Fibroblast of skin of left quadriceps (primary cell): ENCODE data around the gene PRPF6.

ENCODE experiments used
- DNase-seq, 2 experiments: peaks; one replicate each; pipeline ENCODE4 v3.0.0-alpha.2; 2013; ENCODE audit warnings: low read depth in 2 of 2

PRPF6 gene

GRCh38 chr20:64064145-64064698 lies 83.3 kb downstream of the PRPF6 start:
- DNase-seq, result no peak

GRCh38 chr20:64065062-64065973 lies 84.4 kb downstream of the PRPF6 start:
- no peak for DNase-seq

DNA sequence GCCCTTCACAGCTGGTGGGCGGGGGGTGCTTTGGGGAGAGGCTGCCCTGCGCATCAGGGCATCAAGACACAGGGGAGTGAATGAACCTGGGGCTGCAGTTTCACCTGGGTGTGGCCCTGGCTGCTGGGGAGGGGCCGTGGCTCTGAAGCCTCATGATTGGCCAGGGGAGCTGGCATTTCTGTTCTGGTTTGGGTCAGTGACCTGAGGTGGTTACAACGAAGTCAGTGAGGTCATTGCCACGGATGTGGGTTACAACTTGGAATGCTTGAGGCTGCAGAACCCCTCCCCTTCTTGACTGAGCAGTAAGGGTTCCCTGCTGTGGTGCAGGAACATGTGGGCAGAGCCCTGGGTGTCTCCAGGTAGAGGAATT lies 85.0 kb downstream of the PRPF6 start:
- DNase-seq, result no peak

DNA sequence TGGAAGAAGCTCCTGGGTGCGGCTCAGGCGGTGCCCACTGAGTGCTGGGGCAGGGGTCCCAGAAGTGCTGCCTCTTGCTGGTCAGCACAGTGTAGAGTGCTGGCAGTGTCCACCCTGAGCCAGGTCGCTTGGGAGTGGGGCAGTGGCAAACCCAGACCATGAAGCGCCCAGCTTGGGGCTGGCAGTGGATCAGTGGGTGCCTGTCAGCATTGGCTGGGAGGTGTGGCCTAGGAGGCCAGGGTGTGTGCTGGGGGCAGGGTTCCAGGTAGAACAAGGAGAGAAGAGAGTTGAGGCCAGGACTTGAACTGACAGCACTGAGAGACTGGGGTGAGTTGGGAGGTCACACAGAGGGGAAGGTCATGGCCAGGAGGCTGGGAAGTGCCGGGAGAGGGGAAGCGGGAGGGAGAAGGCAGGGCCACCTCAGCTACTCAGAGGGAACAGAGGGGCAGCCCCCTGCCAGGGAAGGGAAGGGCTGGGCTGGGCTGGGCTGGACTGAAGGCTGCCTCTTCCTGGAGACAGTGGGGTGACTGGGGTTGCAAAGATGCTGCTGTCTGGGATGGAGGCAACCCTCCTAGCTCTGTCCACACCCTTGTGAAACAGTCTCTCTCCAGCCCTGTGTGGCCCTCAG lies 86.2 kb downstream of the PRPF6 start:
- DNase-seq, result no peak

DNA sequence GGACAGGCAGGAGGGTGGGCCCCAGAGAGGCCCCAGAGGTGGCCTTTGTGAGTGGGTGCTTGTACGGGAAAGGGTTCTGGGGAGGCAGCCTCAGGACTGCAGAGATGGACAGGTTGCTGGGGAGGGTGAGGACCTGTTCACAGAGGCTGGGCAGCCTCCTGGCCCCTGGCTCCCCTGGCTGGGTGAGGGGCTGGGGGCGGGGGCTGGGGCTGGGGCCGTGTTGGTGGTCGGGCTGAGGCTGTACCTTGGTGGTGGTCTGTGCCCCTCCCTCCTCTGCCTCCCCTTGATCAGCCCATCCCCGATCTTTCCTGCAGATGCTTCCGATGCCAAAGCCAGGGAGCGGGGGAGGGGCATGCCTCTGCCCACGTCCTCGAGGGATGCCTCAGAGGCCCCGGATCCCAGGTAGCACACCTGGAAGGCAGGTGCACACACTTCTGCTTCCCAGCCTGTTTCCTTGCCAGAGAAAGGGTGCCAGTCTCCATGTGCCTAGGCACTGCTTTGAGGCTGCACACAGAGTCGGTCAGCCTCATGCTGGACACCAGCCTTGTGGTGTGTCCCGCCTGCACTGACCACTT lies 86.9 kb downstream of the PRPF6 start:
- no peak for DNase-seq

- DNase-seq, result no peak
Measured at GRCh38 chr20:64068386-64069208, 87.7 kb downstream of the PRPF6 start.

- DNase-seq, result no peak
Measured at GRCh38 chr20:64069209-64069613, 88.3 kb downstream of the PRPF6 start.

GRCh38 chr20:64069614-64070243 lies 88.8 kb downstream of the PRPF6 start:
- no peak for DNase-seq

DNA sequence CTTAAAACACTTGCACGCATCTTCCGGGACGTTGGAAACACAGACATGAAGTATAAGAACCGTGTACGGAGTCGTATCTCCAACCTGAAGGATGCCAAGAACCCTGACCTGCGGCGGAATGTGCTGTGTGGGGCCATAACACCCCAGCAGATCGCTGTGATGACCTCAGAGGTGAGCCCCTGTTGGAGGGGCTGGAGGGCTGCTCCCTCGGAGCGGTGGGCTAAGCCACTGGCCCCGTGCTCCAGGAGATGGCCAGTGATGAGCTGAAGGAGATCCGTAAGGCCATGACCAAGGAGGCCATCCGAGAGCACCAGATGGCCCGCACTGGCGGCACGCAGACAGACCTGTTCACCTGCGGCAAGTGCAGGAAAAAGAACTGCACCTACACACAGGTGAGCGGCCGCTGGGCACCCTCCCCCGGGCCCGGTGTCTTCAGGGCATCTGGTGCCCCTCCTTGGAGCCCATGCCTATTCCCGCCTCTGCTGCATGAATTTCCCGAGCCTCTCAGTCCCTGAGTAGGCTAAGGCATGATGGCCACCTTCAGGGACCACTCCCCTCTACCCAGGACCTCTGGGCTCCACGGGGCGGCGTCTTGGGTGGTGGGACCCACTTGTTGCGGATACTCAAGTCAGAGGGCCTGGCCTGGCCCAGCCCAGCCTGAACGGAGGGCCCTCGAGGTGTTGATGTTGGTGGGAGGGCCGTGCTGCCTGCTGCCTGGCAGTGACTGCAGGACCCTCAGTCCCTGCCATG lies 89.5 kb downstream of the PRPF6 start:
- DNase-seq, result no peak

- DNase-seq, result no peak
Measured at GRCh38 chr20:64071341-64072332, 90.7 kb downstream of the PRPF6 start.

- DNase-seq, result no peak
Measured at GRCh38 chr20:64072498-64073063, 91.6 kb downstream of the PRPF6 start.

DNA sequence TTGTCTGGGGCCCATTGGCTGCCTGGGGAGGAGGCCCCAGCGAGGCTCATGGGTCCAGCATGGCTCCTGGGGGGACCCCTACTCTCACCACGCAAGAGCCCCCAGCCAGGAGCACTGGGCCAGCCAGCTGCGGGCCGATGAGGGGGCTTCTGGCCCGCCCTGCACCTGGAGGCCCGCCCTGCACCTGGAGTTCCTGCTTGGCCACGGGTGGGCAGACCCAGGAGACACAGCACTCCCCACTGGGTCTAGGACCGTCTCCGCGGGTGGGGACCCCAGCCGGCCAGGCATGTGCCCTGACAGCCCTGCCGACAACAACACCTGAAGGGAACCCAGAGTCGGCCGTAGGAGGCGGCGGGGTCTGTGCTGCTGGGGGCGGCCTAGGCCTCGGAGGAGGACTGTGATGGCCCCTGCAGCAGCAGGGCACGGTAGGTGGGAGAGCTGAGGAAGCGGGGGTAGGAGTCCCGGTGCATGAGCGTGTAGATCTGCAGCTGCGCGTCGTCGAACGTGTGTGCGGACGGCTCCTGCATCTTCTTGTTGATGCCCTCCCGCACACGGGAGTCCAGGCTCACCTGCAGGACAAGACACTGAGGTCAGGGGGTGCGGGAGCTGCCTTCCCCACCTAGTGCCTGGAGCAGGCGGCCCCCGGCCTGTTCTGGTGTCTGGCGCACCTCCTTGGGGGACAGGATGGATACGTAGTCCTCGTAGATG lies 92.7 kb downstream of the PRPF6 start:
- no peak for DNase-seq

- DNase-seq, result no peak
Measured at GRCh38 chr20:64074184-64074789, 93.4 kb downstream of the PRPF6 start.

- no peak for DNase-seq
Measured at GRCh38 chr20:64074963-64075362, 94.0 kb downstream of the PRPF6 start.

DNA sequence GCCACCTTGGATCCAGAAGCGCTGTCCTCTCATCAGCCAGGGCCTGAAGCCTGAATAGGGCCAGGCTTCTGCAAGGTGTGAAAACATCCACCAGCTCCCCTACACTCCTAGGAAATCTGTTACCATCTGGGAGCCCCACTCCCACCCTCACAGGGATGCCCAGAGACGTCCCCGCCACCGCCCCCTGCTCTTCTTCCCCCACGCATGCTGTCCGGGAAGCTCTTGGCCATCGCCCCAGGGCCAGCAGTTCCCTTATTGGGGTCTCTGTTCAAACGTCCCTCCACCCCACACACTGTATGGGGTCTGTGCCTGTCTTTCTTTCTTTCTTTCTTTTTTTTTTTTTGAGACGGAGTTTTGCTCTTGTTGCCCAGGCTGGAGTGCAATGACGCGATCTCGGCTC lies 94.6 kb downstream of the PRPF6 start:
- DNase-seq, result no peak

- DNase-seq, result no peak
Measured at GRCh38 chr20:64076061-64076997, 95.4 kb downstream of the PRPF6 start.

DNA sequence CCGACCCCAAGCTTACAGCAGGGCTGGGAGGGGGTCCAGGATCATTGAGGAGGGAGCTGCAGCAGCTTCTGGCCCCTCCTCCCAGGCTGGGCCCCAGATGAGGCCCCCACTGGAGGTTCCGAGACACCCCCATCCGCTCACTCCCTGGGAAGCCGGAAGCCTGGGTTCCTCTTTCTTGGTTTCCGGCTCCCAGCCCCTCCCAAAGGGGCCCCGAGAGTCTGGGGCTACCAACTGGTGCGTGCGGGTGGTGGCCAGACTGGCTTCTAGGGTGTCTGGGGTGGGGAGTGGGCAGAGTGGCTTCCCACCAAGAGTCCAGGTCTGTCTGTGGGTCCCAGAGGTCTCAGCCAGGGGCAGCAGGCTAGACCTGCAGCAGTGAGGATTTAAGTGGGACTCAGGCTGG lies 96.2 kb downstream of the PRPF6 start:
- DNase-seq, result no peak
